ENCODE measurements around the gene VSIG2. TPM values are rescaled to one million over a fixed set of nuclear protein-coding genes. Genes with fewer than 3 reads are reported as not detected.

VSIG2 gene
- total RNA-seq, 1 donor from 2014 or later, result 0.74 TPM

- TF ChIP-seq POLR2AphosphoS5 (IDR thresholded peaks at IDR 0.05; ENCODE audit: insufficient read depth in 1 of 2, low read depth in 1 of 2) (no peak), CTCF (IDR thresholded peaks at IDR 0.05) (no peak), POLR2A (IDR thresholded peaks at IDR 0.05) (no peak)
- DNase-seq (ENCODE audit: extremely low spot score in 2 of 2), result no peak
- Histone ChIP-seq H3K36me3 (no peaks in the 10 kb centered on the region), H3K4me3 (no peak overlapping the region), H3K27me3 (no peaks in the 10 kb centered on the region), H3K4me1 (peaks cover 7% of the 10 kb centered on the region), H3K9me3 (no peaks in the 10 kb centered on the region), H3K27ac (no peak overlapping the region)
- intact Hi-C loops (cut with DNase I), result no loop called here
Observed at GRCh38 chr11:124727474-124727873, 24.6 kb downstream of the VSIG2 start.

GRCh38 chr11:124725719-124726105, 26.3 kb downstream of the VSIG2 start:
- no peak overlapping the region for H3K4me3 ChIP-seq
- no peaks in the 10 kb centered on the region for H3K36me3 ChIP-seq
- H3K27ac ChIP-seq, result no peak overlapping the region
- no peaks in the 10 kb centered on the region for H3K9me3 ChIP-seq
- DNase-seq (ENCODE audit: extremely low spot score in 2 of 2), result no peak
- H3K27me3 ChIP-seq, result no peaks in the 10 kb centered on the region
- peaks cover 7% of the 10 kb centered on the region for H3K4me1 ChIP-seq
- intact Hi-C loops (cut with DNase I), result no loop called here
- no peak for TF ChIP-seq POLR2AphosphoS5 (IDR thresholded peaks at IDR 0.05; ENCODE audit: insufficient read depth in 1 of 2, low read depth in 1 of 2)
- TF ChIP-seq CTCF (IDR thresholded peaks at IDR 0.05), result no peak
- TF ChIP-seq POLR2A (IDR thresholded peaks at IDR 0.05), result no peak

GRCh38 chr11:124724979-124725718, 26.9 kb downstream of the VSIG2 start:
- Histone ChIP-seq H3K4me3 (no peak overlapping the region), H3K9me3 (no peaks in the 10 kb centered on the region), H3K36me3 (no peaks in the 10 kb centered on the region), H3K27ac (no peak overlapping the region), H3K27me3 (no peaks in the 10 kb centered on the region), H3K4me1 (peaks cover 7% of the 10 kb centered on the region)
- DNase-seq (ENCODE audit: extremely low spot score in 2 of 2), result no peak
- TF ChIP-seq POLR2A (IDR thresholded peaks at IDR 0.05), result no peak
- no peak for TF ChIP-seq POLR2AphosphoS5 (IDR thresholded peaks at IDR 0.05; ENCODE audit: insufficient read depth in 1 of 2, low read depth in 1 of 2)
- TF ChIP-seq CTCF (IDR thresholded peaks at IDR 0.05), result no peak
- intact Hi-C loops (cut with DNase I), result no loop called here

- Histone ChIP-seq H3K36me3 (no peaks in the 10 kb centered on the region), H3K4me3 (no peak overlapping the region), H3K4me1 (peaks cover 25% of the 10 kb centered on the region), H3K27ac (no peak overlapping the region), H3K9me3 (no peaks in the 10 kb centered on the region), H3K27me3 (no peaks in the 10 kb centered on the region)
- TF ChIP-seq CTCF (IDR thresholded peaks at IDR 0.05) (no peak), POLR2A (IDR thresholded peaks at IDR 0.05) (no peak), POLR2AphosphoS5 (IDR thresholded peaks at IDR 0.05; ENCODE audit: insufficient read depth in 1 of 2, low read depth in 1 of 2) (no peak)
- DNase-seq (ENCODE audit: extremely low spot score in 2 of 2), result no peak
- intact Hi-C loops (cut with DNase I), result no loop called here
Observed at GRCh38 chr11:124722176-124722575, 29.9 kb downstream of the VSIG2 start.

GRCh38 chr11:124719534-124719933, 32.5 kb downstream of the VSIG2 start:
- DNase-seq (ENCODE audit: extremely low spot score in 2 of 2), result no peak
- Histone ChIP-seq H3K9me3 (no peaks in the 10 kb centered on the region), H3K4me3 (no peak overlapping the region), H3K36me3 (no peaks in the 10 kb centered on the region), H3K4me1 (peaks cover 19% of the 10 kb centered on the region), H3K27me3 (no peaks in the 10 kb centered on the region), H3K27ac (no peak overlapping the region)
- no peak for TF ChIP-seq POLR2AphosphoS5 (IDR thresholded peaks at IDR 0.05; ENCODE audit: insufficient read depth in 1 of 2, low read depth in 1 of 2)
- no peak for TF ChIP-seq POLR2A (IDR thresholded peaks at IDR 0.05)
- no peak for TF ChIP-seq CTCF (IDR thresholded peaks at IDR 0.05)
- intact Hi-C loops (cut with DNase I), result no loop called here
